Right hindlimb (tissue), 1 donor: Measurements from ENCODE around the gene PRLH.

ENCODE experiments used
- DNase-seq: peaks from one replicate; pipeline ENCODE4 v3.0.0-alpha.2; 2018

The PRLH gene

GRCh38 chr2:237566401-237567235 lies at the start of gene PRLH:
PRLH (plus strand) TSS chr2:237566574; CDS start chr2:237566574, 0 bp downstream.
- no peak for DNase-seq

DNA sequence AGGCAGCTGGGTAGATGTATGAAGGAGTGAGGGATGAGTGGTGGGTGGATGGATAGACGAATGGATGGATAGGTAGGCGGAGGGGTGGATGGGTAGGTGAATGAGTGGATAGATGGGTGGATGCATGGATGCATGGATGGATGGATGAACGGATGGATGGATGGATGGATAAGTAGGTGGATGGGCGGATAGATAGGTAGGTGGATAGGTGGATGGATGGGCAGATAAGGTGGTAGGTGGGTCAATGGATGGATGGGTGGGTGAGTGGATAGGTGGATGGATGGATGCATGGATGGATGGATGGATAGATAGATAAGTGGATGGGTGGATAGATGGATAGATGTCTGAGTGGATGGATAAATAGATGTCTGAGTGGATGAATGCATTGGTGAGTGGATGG lies 49.2 kb upstream of the PRLH start:
- no peak for DNase-seq

- no peak for DNase-seq
Measured at GRCh38 chr2:237517990-237518389, 48.4 kb upstream of the PRLH start.

DNA sequence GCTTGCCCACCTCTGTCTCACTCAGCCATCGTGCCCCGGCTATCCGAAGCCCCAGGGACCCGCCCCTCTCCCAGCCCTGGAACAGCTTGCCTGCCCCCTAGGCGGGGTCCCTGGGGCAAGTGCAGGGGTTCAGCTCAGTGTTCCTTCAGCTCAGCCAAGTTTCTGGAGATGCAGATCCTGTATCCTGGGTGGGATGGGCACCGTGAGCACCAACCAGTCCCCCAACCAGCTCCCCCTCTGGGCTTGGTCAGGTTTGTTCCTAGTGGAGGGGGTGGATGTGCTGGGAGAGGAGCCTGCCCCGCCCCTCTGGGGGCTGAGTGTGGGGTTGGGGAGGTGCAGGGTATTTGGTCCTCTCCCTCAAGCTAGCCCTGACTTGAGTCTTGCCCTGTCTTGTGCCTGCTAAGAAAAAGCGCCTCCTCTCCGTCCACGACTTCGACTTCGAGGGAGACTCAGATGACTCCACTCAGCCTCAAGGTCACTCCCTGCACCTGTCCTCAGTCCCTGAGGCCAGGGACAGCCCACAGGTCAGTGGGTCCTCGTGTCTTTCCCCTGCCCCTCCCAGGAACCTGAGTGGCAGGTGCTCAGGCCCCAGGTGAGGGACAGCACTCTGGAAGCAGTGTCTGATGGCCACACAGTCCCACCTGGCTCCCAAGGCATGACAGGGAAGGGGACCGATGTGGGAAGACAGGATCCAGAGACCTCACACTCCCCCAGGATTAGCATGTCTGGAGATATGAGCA lies 46.7 kb upstream of the PRLH start:
- DNase-seq: no peak

- DNase-seq: no peak
Measured at GRCh38 chr2:237520290-237520689, 46.1 kb upstream of the PRLH start.

DNA sequence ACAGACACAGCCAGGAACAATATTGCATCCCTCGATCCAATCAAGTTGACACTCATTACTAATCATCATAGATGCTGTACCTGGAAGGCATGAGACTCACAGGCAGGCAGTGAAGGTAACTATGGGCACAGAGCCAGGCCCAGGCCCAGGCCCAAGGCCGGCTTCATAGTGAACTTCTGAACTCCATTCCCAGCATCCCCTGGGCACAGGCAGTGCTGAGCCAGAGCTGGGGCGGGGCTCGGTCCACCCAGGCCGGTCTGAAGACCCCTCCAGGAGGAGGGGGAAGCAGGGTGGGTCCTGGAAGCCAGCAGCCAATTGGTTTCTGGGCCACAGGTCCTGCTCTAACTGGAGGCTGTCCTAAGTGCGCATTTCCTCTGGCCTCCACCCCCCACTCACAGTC lies 41.7 kb upstream of the PRLH start:
- DNase-seq: no peak

GRCh38 chr2:237525559-237526157 lies 40.7 kb upstream of the PRLH start:
- DNase-seq: no peak

DNA sequence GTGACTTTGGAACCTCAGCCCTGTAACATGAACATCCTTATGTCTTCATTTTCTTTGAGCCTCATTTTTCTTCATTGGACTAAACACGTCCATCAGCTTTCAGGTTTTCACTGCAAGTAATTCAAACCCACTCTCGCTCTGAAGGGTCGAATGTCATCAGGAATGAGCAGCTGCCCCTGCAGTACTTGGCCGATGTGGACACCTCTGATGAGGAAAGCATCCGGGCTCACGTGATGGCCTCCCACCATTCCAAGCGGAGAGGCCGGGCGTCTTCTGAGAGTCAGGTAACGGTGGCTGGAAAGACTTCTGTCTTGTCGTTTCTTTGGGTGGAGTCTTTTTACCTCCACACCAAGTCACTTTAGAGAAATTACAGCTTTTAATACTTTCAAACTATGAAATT lies 39.1 kb upstream of the PRLH start:
- no peak for DNase-seq

DNA sequence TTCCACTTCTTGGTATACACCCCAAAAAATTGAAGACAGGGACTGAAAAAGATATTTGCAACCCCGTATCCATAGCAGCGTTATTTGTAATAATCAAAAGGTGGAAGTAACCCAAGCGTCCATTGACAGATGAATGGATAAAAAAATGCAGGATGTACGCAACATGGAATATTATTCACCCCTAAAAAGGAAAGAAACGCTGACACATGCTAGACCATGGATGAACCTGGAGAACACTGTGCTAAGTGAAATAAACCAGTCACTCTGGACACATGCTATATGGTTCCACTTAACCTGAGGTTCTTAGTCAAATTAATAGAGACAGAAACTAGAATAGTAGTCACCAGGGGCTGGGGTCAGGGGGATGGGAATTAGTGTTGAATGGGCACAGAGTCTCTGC lies 38.6 kb upstream of the PRLH start:
- DNase-seq: no peak

DNA sequence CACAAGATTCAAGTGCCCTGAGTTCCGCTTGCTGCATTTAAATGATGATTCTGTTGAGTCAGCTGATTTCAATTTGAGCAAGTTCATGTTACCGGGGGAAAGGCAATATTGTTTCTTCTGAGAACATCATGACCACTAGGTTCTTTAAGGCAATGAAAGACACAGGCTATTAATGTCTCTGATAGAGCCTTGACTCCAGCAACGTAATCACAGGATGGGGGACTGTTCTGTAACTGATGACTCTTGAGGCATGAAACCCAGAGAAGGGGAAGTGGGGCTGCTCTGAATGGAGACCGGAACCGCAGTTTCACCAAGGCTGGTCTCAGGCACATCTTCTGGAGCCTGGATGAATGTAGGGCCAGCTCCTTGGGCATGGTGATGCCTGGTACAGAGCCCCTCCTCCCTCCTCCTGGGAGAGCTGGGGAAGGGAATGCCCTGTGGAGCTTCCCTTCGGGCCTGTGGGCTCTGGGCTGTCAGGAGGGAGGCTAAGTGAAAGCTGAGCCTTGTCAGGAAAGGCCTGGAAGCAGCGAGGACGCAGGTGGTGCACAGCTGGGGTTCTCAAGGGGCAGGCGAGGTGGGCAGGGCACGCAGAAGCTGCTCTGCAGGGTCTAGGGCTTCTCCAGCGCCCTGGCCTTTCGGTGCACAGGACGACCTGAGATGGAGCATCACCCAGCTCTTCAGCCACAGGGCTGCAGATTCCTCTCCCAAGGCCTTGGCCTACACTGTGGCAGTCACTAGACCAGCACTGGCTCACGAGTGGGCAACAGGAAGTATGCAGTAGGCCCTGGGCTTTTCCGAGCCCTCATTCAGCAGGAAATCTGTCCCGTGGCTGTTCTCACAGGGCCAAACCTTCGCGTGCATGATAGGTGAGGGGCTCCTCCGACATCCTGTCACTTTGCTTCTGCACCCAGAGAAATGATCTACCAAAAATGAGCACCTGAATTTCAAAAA lies 36.6 kb upstream of the PRLH start:
- no peak for DNase-seq

GRCh38 chr2:237530472-237531433 lies 35.6 kb upstream of the PRLH start:
- DNase-seq: no peak

- no peak for DNase-seq
Measured at GRCh38 chr2:237532160-237532559, 34.2 kb upstream of the PRLH start.

GRCh38 chr2:237533668-237534161 lies 32.7 kb upstream of the PRLH start:
- DNase-seq: no peak

DNA sequence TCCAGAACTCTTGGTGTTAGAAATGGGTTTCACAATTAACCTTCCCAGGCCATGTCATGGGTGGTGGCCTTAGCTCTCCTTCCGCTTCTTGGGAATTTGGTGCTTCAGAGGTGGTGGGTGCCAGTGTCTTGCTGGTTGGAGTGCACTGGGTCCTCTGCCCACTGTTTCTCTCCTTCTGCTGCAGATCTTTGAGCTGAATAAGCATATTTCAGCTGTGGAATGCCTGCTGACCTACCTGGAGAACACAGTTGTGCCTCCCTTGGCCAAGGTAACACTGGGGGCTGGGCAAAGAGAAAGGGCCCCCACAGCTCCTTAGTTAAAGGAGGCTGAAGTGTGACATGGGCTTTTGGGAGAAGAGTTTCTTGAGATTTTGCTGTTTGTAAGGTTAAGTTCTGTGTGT lies 32.0 kb upstream of the PRLH start:
- DNase-seq: no peak

- DNase-seq: no peak
Measured at GRCh38 chr2:237535385-237536082, 30.8 kb upstream of the PRLH start.

GRCh38 chr2:237536083-237536415 lies 30.3 kb upstream of the PRLH start:
- DNase-seq: no peak

DNA sequence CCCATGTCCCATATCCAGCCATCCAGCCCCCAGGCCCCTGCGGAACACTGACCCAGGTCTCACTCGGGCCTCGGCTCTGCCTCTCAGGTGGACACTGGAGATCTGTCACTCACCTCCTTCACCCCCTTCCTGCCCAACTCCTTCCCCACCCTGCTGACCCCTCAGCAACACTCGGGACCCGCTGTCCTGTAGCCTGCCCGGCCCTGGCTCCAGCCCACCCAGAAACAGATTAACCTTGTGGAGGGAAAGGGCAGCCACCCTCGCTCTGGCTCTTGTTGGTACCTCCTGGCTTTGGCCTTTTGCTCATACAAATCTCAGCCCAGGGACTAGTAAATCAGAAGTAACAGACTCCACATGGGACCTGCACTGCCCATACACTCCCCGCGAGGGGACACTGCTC lies 29.8 kb upstream of the PRLH start:
- no peak for DNase-seq

DNA sequence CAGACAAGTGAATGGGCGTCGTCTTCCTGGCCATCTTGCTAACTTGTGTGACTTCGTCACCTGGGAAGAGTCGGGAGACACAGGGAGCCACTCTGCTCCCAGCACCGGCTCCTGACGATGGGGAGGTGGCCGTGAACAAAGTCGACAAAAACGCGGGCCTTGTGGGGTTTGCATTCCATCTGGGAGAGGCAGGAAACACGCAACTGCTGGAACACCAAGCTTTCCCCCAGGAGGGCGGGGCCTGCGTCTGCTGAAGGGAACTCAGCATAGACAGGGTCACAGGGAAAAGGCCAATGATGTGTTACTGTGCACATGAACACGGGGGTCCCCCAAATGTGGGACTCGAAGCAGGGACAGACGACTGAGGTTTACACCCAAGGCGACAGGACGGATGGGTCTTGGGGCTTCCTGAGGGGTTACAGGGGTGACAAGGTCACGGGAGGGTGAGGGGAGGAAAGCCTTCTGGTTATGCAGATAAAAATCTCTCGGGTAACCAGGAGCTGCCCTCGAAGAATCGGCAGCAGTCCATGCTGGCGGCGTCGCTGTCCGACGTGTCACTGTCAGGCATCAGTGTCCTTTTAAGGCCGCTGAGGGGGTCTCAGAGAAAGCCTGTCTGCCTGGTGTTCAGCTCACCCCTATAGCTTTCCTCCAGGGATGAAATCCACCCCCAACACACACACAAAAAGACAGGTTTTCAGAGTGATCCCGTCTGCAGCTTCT lies 28.2 kb upstream of the PRLH start:
- DNase-seq: no peak

- DNase-seq: no peak
Measured at GRCh38 chr2:237538901-237539300, 27.5 kb upstream of the PRLH start.

DNA sequence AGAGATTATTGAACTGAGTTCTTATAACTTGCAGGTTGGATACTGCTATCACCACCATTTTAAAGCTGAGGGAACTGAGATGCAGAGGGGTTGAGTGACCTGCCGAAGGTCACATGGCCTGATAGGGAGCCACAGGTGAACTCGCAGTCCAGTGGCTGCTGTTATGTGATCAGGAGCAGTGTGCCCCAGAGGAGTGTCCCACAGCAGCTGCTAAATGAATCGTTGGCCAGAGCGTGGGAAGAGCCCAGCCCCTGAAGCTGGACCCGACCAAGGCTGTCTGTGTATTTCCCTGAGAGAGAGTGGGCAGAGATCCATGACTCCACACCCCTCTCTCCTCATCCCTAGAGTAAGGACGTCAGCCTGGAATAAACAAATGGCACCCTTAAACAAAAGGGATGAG lies 26.7 kb upstream of the PRLH start:
- no peak for DNase-seq
